HEK293 (cell line): Measurements from ENCODE around the gene NOL7.

Experiments used
- CTCF ChIA-PET: fragments of 350-600 bp; formaldehyde crosslinking; extraction: SDS; loops from one replicate; lab custom pipeline; 2021; ENCODE audit warnings: antibody characterized with exemption; lab: Yijun Ruan, JAX
- POLR2A ChIA-PET: fragments of 300-600 bp; formaldehyde crosslinking; extraction: SDS; loops from one replicate; lab custom pipeline; 2020; ENCODE audit warnings: antibody characterized with exemption, inconsistent platforms; lab: Yijun Ruan, JAX
- H3K27ac ChIP-seq: fragments of 200-500 bp; sonication (Bioruptor generic); 2 replicates; pipeline ENCODE4 v1.5.1; 2014; ENCODE audit warnings: low read depth, low read length, control low read depth, inconsistent platforms; ENCODE audit errors: extremely low read depth
- H3K36me3 ChIP-seq, 2 experiments: fragments of 200-500 bp in 1 of 2; sonication (Bioruptor generic) in 1 of 2; 1 replicate in 1 of 2; 2 replicates in 1 of 2; pipeline ENCODE4 v1.5.1; 2014 to 2017; ENCODE audit warnings: inconsistent platforms in 2 of 2, low read length in 2 of 2; ENCODE audit not compliant: control insufficient read depth in 2 of 2, insufficient read depth in 1 of 2
- H3K4me1 ChIP-seq: fragments of 200-500 bp; sonication (Bioruptor generic); 2 replicates; pipeline ENCODE4 v1.5.1; 2014; ENCODE audit warnings: mild to moderate bottlenecking, low read length, inconsistent platforms; ENCODE audit not compliant: control insufficient read depth, insufficient read depth
- H3K4me3 ChIP-seq: 2 replicates; pipeline ENCODE4 v1.5.1; 2011; ENCODE audit warnings: low read depth, mild to moderate bottlenecking, control low read depth, low read length, moderate library complexity
- H3K9me3 ChIP-seq: fragments of 200-500 bp; sonication (Bioruptor generic); 2 replicates; pipeline ENCODE4 v1.5.1; 2014; ENCODE audit warnings: low read depth, low read length, inconsistent platforms; ENCODE audit not compliant: control insufficient read depth, insufficient read depth
- FEZF1 ChIP-seq: fragments of 450-650 bp; formaldehyde crosslinking; IDR thresholded peaks from 2 replicates; pipeline ENCODE4 v1.5.1; 2016; ENCODE audit warnings: missing biosample characterization, missing genetic modification characterization
- GLI4 ChIP-seq: fragments of 450-650 bp; formaldehyde crosslinking; IDR thresholded peaks from 2 replicates; pipeline ENCODE4 v1.5.1; 2016; ENCODE audit warnings: missing biosample characterization, missing genetic modification characterization
- GLIS1 ChIP-seq: fragments of 450-650 bp; formaldehyde crosslinking; IDR thresholded peaks from 2 replicates; pipeline ENCODE4 v1.5.1; 2016; ENCODE audit warnings: missing biosample characterization, missing genetic modification characterization
- KLF9 ChIP-seq: fragments of 450-650 bp; formaldehyde crosslinking; IDR thresholded peaks from 2 replicates; pipeline ENCODE4 v1.5.1; 2016; ENCODE audit warnings: missing biosample characterization, missing genetic modification characterization, low read depth
- PRDM1 ChIP-seq: fragments of 450-650 bp; formaldehyde crosslinking; IDR thresholded peaks from 2 replicates; pipeline ENCODE4; 2016; ENCODE audit warnings: missing biosample characterization, missing genetic modification characterization
- RBAK ChIP-seq: fragments of 450-650 bp; formaldehyde crosslinking; IDR thresholded peaks from 2 replicates; pipeline ENCODE4 v1.5.1; 2016; ENCODE audit warnings: missing biosample characterization, missing genetic modification characterization
- ZBTB8A ChIP-seq: fragments of 450-650 bp; formaldehyde crosslinking; IDR thresholded peaks from 2 replicates; pipeline ENCODE4 v1.5.1; 2016; ENCODE audit warnings: missing biosample characterization, missing genetic modification characterization
- ZNF214 ChIP-seq: fragments of 450-650 bp; formaldehyde crosslinking; IDR thresholded peaks from 2 replicates; pipeline ENCODE4 v1.5.1; 2017; ENCODE audit warnings: missing biosample characterization, mild to moderate bottlenecking, missing genetic modification characterization, borderline replicate concordance
- ZNF223 ChIP-seq: fragments of 450-650 bp; formaldehyde crosslinking; IDR thresholded peaks from 2 replicates; pipeline ENCODE4 v1.5.1; 2016; ENCODE audit warnings: missing biosample characterization, missing genetic modification characterization
- ZNF239 ChIP-seq: fragments of 450-650 bp; formaldehyde crosslinking; IDR thresholded peaks from 2 replicates; pipeline ENCODE4 v1.5.1; 2016; ENCODE audit warnings: missing biosample characterization, missing genetic modification characterization
- ZNF311 ChIP-seq: fragments of 450-650 bp; formaldehyde crosslinking; IDR thresholded peaks from 2 replicates; pipeline ENCODE4 v1.5.1; 2017; ENCODE audit warnings: missing biosample characterization, missing genetic modification characterization, borderline replicate concordance
- ZNF350 ChIP-seq: fragments of 450-650 bp; formaldehyde crosslinking; IDR thresholded peaks from 2 replicates; pipeline ENCODE4 v1.5.0; 2017; ENCODE audit warnings: missing biosample characterization, mild to moderate bottlenecking, missing genetic modification characterization
- ZNF404 ChIP-seq: fragments of 450-650 bp; formaldehyde crosslinking; IDR thresholded peaks from 2 replicates; pipeline ENCODE4 v1.5.1; 2017; ENCODE audit warnings: missing biosample characterization, missing genetic modification characterization
- ZNF416 ChIP-seq: fragments of 450-650 bp; formaldehyde crosslinking; IDR thresholded peaks from 2 replicates; pipeline ENCODE4 v1.5.1; 2016; ENCODE audit warnings: missing biosample characterization, missing genetic modification characterization
- ZNF426 ChIP-seq: fragments of 450-650 bp; formaldehyde crosslinking; IDR thresholded peaks from 2 replicates; pipeline ENCODE4 v1.5.1; 2017; ENCODE audit warnings: missing biosample characterization, missing genetic modification characterization, mild to moderate bottlenecking, inconsistent platforms, moderate library complexity
- ZNF433 ChIP-seq: fragments of 450-650 bp; formaldehyde crosslinking; IDR thresholded peaks from 2 replicates; pipeline ENCODE4 v1.5.1; 2016; ENCODE audit warnings: missing biosample characterization, missing genetic modification characterization, low read depth
- ZNF510 ChIP-seq: fragments of 450-650 bp; formaldehyde crosslinking; IDR thresholded peaks from 2 replicates; pipeline ENCODE4 v1.5.1; 2018; ENCODE audit warnings: mild to moderate bottlenecking, missing genetic modification characterization, missing biosample characterization; ENCODE audit not compliant: insufficient replicate concordance
- ZNF521 ChIP-seq: fragments of 450-650 bp; formaldehyde crosslinking; IDR thresholded peaks from 2 replicates; pipeline ENCODE4 v1.5.1; 2017; ENCODE audit warnings: missing biosample characterization, mild to moderate bottlenecking, missing genetic modification characterization
- ZNF585B ChIP-seq: fragments of 450-650 bp; formaldehyde crosslinking; IDR thresholded peaks from 2 replicates; pipeline ENCODE4 v1.5.1; 2016; ENCODE audit warnings: missing biosample characterization, missing genetic modification characterization
- ZNF626 ChIP-seq: fragments of 450-650 bp; sonication (Bioruptor Pico); formaldehyde crosslinking; IDR thresholded peaks from 2 replicates; pipeline ENCODE4 v1.5.1; 2018; ENCODE audit warnings: missing biosample characterization, missing genetic modification characterization, inconsistent platforms
- ZNF701 ChIP-seq: fragments of 450-650 bp; formaldehyde crosslinking; IDR thresholded peaks from 2 replicates; pipeline ENCODE4 v1.5.1; 2016; ENCODE audit warnings: missing biosample characterization, missing genetic modification characterization
- ZNF768 ChIP-seq: fragments of 450-650 bp; formaldehyde crosslinking; IDR thresholded peaks from 2 replicates; pipeline ENCODE4 v1.5.1; 2018; ENCODE audit warnings: missing biosample characterization, mild to moderate bottlenecking, missing genetic modification characterization
- ZNF776 ChIP-seq: fragments of 450-650 bp; formaldehyde crosslinking; IDR thresholded peaks from 2 replicates; pipeline ENCODE4 v1.5.0; 2017; ENCODE audit warnings: missing biosample characterization, missing genetic modification characterization, borderline replicate concordance
- ZNF785 ChIP-seq: fragments of 450-650 bp; formaldehyde crosslinking; IDR thresholded peaks from 2 replicates; pipeline ENCODE4 v1.5.1; 2016; ENCODE audit warnings: missing biosample characterization, missing genetic modification characterization
- ZSCAN16 ChIP-seq: fragments of 450-650 bp; formaldehyde crosslinking; IDR thresholded peaks from 2 replicates; pipeline ENCODE4 v1.5.1; 2016; ENCODE audit warnings: missing biosample characterization, missing genetic modification characterization
- TF ChIP-seq, protein P1 (sequence below): fragments of 450-650 bp; formaldehyde crosslinking; IDR thresholded peaks from 2 replicates; pipeline ENCODE4 v1.5.0; 2017; ENCODE audit warnings: missing biosample characterization, missing genetic modification characterization, borderline replicate concordance
- TF ChIP-seq, protein P2 (sequence below): fragments of 450-650 bp; formaldehyde crosslinking; IDR thresholded peaks from 2 replicates; pipeline ENCODE4 v1.5.1; 2016; ENCODE audit warnings: missing biosample characterization, missing genetic modification characterization
- TF ChIP-seq, protein P3 (sequence below): fragments of 450-650 bp; formaldehyde crosslinking; optimal IDR thresholded peaks from 2 replicates; pipeline ENCODE3; 2016; ENCODE audit warnings: missing biosample characterization, mild to moderate bottlenecking, missing genetic modification characterization
- TF ChIP-seq, protein P4 (sequence below): fragments of 450-650 bp; formaldehyde crosslinking; IDR thresholded peaks from 2 replicates; pipeline ENCODE4 v1.5.1; 2017; ENCODE audit warnings: missing biosample characterization, missing genetic modification characterization

NOL7 gene

DNA sequence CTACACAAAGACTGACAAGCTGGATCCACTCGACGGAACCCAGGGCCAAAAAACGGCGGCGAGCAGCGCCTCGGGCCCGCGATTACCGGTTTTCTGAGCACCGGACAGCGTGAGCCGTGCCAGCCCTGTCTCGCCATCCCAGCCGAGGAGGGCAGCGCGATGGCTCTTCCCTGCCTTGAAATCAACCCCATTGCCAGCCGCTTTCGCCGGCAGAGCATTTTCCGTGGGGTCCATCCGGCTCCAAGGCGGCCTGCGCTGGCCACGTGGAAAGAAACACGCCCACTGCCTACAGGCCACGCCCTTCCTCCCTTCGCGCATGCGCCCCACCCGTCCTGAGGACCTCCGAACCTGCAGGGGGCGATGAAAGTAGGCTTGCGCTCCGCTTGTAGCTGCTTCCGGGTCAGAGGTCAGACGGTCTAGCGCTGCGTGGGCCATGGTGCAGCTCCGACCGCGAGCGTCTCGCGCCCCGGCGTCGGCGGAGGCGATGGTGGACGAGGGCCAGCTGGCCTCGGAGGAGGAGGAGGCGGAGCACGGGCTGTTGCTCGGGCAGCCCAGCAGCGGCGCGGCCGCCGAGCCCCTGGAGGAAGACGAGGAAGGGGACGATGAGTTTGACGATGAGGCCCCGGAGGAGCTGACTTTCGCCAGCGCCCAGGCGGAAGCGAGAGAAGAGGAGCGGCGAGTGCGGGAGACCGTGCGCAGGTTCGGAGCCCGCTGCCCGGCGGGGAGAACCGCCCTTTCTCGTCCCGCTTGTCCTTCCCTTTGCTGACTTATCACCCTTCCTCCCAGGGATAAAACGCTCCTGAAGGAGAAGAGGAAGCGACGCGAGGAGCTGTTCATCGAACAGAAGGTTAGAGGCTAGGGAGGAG, at the start of gene NOL7:
Gene NOL7, plus strand, starts transcription at position 410 of the 866 bp plus-strand sequence. Its CDS starts 24 bp downstream, at position 434.
- Histone ChIP-seq H3K36me3 (peaks cover 28 to 37% of the 10 kb centered on the region in 2 experiments), H3K9me3 (no peaks in the 10 kb centered on the region), H3K4me1 (peaks cover 12% of the 10 kb centered on the region), H3K27ac (peak within 1 kb of the TSS; percentile 60), H3K4me3 (peak within 1 kb of the TSS; percentile 73)
- CTCF ChIA-PET, result interaction anchor here (0.6 to 4.3 kb wide), 32 partner anchors 9 to 1641 kb away, joined by 3 to 39 read pairs (median 4); partner anchors contain the start of genes RANBP9, SIRT5 and TBC1D7
- POLR2A ChIA-PET, result interaction anchor here (0.6 to 3.7 kb wide), 27 partner anchors 9 to 1343 kb away, joined by 3 to 49 read pairs (median 5); partner anchors contain the start of genes GFOD1, MCUR1, RANBP9 and SIRT5
- TF ChIP-seq ZNF426 (tag by site-specific recombination) (no peak), ZNF223 (tag by site-specific recombination) (no peak), ZNF311 (tag by site-specific recombination) (no peak), RBAK (no peak), FEZF1 (tag by site-specific recombination) (no peak; the same call in 1 of the 2 replicates), ZNF416 (tag by site-specific recombination) (no peak; the same call in 1 of the 2 replicates), ZNF214 (no peak), ZNF521 (tag by site-specific recombination) (no peak), ZNF239 (tag by site-specific recombination) (no peak), KLF9 (tag by site-specific recombination) (peak; percentile 100), ZSCAN16 (peak; percentile 45; the same call in 1 of the 2 replicates), GLI4 (tag by site-specific recombination) (no peak), ZNF404 (tag by site-specific recombination) (no peak), ZNF433 (tag by site-specific recombination) (no peak), ZNF350 (no peak), ZBTB8A (tag by site-specific recombination) (peak; percentile 59), ZNF626 (tag by site-specific recombination) (no peak), ZNF776 (tag by site-specific recombination) (no peak), ZNF510 (tag by site-specific recombination) (no peak), ZNF585B (tag by site-specific recombination) (no peak), ZNF785 (peak; percentile 19; the same call in 1 of the 2 replicates), ZNF768 (no peak; the same call in 1 of the 2 replicates), GLIS1 (tag by site-specific recombination) (peak; percentile 85), PRDM1 (0 out of 2 replicates have a peak, but pooled peaks have one; percentile 51), ZNF701 (tag by site-specific recombination) (no peak)
- TF ChIP-seq, protein P1, sequence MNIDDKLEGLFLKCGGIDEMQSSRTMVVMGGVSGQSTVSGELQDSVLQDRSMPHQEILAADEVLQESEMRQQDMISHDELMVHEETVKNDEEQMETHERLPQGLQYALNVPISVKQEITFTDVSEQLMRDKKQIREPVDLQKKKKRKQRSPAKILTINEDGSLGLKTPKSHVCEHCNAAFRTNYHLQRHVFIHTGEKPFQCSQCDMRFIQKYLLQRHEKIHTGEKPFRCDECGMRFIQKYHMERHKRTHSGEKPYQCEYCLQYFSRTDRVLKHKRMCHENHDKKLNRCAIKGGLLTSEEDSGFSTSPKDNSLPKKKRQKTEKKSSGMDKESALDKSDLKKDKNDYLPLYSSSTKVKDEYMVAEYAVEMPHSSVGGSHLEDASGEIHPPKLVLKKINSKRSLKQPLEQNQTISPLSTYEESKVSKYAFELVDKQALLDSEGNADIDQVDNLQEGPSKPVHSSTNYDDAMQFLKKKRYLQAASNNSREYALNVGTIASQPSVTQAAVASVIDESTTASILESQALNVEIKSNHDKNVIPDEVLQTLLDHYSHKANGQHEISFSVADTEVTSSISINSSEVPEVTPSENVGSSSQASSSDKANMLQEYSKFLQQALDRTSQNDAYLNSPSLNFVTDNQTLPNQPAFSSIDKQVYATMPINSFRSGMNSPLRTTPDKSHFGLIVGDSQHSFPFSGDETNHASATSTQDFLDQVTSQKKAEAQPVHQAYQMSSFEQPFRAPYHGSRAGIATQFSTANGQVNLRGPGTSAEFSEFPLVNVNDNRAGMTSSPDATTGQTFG (tag by site-specific recombination), result no peak
- TF ChIP-seq, protein P2, sequence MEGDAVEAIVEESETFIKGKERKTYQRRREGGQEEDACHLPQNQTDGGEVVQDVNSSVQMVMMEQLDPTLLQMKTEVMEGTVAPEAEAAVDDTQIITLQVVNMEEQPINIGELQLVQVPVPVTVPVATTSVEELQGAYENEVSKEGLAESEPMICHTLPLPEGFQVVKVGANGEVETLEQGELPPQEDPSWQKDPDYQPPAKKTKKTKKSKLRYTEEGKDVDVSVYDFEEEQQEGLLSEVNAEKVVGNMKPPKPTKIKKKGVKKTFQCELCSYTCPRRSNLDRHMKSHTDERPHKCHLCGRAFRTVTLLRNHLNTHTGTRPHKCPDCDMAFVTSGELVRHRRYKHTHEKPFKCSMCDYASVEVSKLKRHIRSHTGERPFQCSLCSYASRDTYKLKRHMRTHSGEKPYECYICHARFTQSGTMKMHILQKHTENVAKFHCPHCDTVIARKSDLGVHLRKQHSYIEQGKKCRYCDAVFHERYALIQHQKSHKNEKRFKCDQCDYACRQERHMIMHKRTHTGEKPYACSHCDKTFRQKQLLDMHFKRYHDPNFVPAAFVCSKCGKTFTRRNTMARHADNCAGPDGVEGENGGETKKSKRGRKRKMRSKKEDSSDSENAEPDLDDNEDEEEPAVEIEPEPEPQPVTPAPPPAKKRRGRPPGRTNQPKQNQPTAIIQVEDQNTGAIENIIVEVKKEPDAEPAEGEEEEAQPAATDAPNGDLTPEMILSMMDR (tag by site-specific recombination), result peak; percentile 100
- TF ChIP-seq, protein P3, sequence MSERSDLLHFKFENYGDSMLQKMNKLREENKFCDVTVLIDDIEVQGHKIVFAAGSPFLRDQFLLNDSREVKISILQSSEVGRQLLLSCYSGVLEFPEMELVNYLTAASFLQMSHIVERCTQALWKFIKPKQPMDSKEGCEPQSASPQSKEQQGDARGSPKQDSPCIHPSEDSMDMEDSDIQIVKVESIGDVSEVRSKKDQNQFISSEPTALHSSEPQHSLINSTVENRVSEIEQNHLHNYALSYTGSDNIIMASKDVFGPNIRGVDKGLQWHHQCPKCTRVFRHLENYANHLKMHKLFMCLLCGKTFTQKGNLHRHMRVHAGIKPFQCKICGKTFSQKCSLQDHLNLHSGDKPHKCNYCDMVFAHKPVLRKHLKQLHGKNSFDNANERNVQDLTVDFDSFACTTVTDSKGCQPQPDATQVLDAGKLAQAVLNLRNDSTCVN (tag by site-specific recombination), result peak; percentile 94
- TF ChIP-seq, protein P4, sequence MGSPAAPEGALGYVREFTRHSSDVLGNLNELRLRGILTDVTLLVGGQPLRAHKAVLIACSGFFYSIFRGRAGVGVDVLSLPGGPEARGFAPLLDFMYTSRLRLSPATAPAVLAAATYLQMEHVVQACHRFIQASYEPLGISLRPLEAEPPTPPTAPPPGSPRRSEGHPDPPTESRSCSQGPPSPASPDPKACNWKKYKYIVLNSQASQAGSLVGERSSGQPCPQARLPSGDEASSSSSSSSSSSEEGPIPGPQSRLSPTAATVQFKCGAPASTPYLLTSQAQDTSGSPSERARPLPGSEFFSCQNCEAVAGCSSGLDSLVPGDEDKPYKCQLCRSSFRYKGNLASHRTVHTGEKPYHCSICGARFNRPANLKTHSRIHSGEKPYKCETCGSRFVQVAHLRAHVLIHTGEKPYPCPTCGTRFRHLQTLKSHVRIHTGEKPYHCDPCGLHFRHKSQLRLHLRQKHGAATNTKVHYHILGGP (tag by site-specific recombination), result no peak
